Erythroblast (primary cell): ENCODE data around the gene GPC6.

Source experiments
- DNase-seq, 2 experiments: peaks; one replicate each; lab custom pipeline; 2025; lab: John Stamatoyannopoulos, UW
- GATA1 ChIP-seq: IDR thresholded peaks from 2 replicates; pipeline ENCODE4 v1.6.1; 2011; ENCODE audit warnings: low read depth, mild to moderate bottlenecking, control low read depth, low read length, moderate library complexity
- POLR2A ChIP-seq: IDR thresholded peaks from 2 replicates; pipeline ENCODE4 v1.6.1; 2011; ENCODE audit warnings: mild to moderate bottlenecking, low read length

The GPC6 gene

DNA sequence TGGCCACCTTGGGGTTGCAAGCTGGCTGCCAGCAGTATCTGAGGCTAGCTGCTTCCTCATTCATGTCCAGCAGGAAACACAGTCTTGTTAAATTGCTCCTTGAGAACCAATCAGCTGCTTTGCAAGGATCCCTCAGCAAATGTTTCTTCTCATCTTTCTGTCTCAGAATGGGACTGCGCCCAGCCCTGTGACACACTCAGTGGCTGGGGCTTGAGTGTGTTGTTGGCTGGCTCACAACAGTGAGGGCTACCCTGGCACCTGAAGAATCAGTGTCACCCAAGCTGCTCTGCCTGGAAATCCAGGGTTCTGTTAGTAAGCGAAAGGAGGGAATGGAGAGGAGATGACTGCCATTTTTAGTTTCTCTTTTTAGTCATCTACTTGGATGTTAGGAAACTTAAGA lies 935.7 kb downstream of the GPC6 start:
- DNase-seq = no peak
- no peak for TF ChIP-seq GATA1
- TF ChIP-seq POLR2A = no peak

DNA sequence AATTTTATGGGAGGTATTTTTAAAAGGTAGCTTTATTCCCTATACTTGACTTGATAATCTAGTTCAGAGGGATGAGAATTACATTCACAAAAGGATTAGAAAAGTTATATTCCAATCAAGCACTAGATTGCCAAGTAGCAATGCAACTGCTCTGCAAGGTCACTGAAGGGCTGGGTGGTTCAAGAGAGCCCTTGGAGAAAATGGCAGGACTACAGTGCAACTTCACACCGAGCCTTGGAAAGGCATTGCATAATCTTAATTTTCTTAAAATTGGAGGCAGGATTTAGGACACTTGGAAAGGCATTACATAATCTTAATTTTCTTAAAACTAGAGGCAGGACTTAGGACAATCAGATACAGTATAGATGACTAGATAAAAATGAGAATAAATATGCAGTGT lies 936.9 kb downstream of the GPC6 start:
- no peak for DNase-seq
- TF ChIP-seq GATA1 (no peak), POLR2A (no peak)

DNA sequence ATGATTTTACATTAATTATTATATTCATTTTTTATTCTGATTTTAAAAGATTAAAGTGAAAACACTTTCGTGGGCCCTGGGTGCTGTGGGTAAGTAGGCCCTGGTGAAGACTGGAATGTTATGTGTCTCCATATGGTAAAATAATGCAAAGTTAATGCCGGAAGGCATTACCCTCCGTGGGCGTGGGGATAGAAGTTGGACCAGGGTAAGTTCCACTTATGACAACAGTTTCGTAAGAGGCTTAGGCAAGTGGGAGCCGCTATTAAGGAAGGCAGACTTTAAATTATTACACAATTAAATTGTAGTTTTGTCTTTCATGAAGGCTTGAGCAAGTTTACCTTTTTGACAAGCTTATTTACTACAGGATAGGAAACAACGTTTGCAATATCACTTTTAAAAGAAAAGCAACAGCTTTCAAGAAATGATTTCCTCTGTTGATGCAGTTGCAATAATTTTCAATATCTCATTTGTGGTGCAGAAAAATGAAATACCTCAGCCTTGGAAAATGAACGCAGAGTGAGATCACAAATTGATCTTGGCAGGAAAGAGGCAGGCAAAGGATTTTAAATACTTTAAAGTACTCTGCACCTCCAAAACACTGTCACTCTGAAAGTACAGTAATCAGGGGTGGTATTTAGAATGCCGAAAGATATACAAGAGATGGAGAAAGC lies 942.3 kb downstream of the GPC6 start:
- TF ChIP-seq POLR2A (no peak), GATA1 (no peak)
- DNase-seq = no peak

DNA sequence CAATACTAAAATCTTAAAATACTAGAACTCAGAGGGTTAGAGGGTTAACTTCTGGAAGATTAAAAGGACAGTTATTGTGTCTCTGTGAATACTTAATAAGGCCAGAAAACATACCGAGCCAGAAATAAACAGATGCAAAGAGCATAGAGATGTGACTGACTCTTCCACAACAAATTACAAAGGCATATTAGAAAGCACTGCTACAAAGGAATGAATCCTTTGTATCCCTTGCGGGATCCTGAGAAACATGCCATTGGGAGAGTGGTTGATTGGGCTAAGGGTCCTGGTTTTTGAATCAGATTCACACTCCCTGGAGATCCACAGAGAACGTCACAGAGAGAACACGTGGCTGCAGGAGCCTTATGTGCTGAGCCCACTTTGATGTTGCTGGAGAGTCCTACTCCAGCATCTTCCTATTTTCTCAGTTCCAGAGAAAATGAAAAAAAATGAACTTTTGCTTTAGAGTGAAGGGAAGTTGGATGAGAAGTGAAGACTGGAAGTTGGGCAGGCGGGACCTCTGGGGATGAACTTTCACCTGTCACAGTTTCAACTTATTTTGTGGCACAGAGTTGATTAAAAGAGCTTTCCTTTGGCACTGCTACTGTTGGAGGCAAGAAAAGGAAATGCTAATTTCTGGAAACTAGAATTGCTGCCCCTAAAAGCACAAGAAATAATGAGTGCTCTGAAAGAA lies 943.0 kb downstream of the GPC6 start:
- no peak for DNase-seq
- no peak for TF ChIP-seq GATA1
- no peak for TF ChIP-seq POLR2A

DNA sequence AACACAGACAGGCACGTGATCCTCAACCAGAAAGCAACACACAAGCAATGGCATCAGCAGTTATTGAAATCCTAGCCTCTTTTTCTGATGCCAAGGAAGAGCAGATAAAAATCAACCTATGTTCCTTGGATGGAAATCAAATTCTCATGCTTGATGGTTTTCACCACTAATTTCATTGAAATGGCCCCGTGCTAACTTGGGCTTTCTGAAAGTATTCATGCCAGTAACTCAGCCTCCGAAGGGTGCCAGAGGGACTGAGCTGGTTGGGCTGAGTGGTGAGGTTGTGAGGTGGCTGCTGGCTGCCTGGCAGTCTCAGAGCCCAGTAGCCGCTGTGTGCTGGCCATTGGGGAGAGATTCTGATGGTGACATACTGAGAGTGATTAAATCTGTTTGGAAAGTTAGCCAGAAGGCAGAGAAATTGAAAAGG lies 943.6 kb downstream of the GPC6 start:
- TF ChIP-seq GATA1 (no peak), POLR2A (no peak)
- DNase-seq = no peak

DNA sequence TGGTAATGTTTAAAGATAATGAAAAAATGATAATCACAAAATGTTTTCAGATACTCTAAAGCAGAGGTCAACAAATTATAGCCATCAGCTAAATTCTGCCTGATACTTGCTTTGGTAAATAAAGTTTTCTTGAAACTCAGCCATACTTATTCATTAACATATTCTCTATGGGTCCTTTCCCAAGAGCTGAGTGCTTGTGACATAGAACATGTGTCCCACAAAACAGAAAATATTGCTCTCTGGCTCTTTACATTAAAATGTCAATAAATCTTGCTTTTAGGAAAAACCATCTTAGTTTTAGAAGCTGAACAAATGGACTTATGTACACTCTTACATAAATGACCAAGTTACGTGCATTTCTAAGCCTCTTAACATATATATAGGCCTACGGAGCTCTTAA lies 945.8 kb downstream of the GPC6 start:
- TF ChIP-seq GATA1 (no peak), POLR2A (no peak)
- DNase-seq = no peak

DNA sequence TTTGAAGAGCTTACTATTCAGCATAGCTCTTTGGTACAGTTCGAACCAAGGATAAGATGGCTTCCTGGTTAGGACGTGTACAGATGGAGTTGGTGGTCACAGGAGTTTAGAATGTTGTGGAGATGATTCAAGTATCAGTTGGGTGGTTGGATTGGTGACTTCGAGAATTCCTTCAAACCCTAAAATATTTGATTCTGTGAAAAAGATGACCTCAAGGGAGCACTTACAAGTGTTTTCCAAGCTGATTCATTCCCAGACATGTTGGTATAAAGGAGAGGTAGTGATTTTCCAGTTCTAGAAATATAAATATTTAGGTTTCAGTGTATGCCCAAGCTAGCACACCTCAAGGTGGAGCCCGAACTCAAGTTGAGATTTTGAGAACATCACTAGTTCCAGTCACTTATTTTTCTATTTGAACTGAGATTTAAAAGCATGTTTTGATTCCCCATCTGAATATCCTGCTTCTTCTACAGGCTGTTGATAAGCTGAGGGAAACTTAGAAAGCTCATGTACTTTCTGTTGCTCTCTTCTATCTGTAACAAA lies 946.8 kb downstream of the GPC6 start:
- no peak for DNase-seq
- no peak for TF ChIP-seq GATA1
- no peak for TF ChIP-seq POLR2A

DNA sequence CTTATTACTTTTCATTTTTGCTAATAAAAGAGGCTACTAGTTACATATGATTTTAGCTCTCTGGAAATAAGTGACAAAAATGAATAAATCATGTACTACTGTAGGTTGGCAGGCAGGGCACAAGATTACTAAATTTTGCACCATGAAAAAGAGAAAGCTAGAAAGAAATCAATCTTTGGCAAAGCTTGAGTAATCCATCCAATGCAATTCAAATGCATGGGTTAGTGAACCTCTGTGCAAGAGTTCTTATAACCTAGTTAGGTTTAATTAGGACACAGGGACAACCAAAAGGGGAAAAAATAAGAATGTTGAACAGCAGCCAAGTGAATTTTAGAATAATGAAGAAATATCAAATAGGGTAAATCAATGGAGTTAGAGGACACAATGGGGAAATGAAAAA lies 947.4 kb downstream of the GPC6 start:
- DNase-seq = no peak
- TF ChIP-seq GATA1 (no peak), POLR2A (no peak)

DNA sequence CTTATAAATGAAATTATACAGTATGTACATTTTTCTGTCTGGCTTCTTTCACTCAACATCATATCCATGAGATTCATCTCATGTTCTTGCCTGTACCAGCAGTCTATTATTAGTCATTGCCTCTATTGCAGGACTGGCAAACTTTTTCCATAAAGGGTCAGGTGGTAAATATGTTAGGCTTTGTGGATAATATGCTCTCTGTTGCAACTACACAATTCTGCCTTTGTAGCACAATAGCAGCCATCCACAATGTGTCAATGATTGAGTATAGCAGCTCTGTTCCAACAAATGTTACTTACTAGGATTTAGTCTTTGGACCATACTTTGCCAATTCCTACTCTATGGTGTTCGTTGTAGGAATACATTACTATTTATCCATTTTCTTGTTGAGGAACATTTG lies 948.5 kb downstream of the GPC6 start:
- DNase-seq = no peak
- TF ChIP-seq POLR2A (no peak), GATA1 (no peak)

DNA sequence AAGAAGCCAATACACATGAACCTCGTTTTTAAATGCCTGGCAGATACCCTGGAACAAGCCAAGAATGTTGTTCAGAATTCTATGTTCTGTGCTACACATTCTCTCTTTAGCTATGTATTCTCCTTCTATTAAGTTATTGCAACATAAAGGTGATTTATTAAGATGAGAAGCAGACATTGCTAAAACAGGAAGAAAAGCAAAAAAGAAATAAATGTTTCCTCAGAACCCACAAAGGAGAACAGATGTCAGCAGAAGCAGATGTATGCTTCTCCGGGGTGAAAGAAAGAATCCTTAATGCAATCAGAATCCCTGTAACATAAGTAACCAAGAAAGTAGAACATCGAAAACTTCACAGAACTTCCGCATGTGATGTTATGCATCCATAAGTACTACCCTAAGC lies 950.0 kb downstream of the GPC6 start:
- no peak for DNase-seq
- TF ChIP-seq POLR2A = no peak

DNA sequence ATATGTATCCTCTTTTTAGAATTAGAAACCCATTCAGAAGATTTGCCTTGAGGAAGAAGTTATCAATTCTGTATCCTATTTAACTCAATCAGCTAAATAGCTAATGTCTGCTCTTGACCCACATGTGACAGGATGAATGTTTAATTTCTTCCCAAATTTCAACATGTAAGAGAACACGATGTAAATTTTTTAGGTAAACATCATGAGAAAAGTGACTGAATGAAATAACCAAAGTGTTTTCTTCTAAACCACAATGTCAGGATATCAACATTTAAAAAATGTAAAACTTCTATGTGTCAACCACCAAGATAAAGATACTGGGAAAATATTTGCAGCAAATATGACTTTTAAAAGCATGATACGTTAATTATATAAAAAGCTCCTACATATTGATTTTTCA lies 950.4 kb downstream of the GPC6 start:
- TF ChIP-seq POLR2A = no peak
- no peak for TF ChIP-seq GATA1
- DNase-seq = no peak

DNA sequence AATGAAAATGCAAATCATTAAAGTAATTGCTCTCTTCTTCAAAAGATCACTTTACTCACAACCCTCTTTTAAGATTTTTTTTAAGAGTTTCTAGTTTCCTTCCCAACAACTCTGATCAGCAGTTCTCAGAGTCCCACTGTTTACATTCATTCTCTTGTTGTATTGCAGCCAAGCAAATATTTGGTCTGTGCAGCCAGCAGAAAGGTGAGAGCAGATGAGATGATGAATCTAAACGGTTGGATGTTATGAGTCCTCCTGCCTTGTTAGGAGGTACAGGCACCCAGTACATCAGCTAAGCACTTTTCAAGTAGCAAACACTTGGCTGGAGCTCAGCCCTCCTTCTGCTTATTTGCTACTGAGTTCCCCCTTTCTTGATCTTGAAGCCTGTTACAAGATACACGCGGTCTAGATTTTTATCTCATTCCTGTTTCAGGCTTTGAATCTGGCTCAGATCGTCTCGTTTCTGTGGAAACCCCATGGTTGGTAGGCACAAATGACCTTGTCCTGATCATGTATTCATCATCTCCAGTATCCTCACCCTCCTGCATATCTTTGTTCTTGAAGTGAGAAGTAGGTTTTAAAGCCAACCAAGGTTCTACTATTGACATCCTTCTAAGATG lies 952.1 kb downstream of the GPC6 start:
- DNase-seq = no peak
- TF ChIP-seq POLR2A = no peak
- TF ChIP-seq GATA1 = no peak

DNA sequence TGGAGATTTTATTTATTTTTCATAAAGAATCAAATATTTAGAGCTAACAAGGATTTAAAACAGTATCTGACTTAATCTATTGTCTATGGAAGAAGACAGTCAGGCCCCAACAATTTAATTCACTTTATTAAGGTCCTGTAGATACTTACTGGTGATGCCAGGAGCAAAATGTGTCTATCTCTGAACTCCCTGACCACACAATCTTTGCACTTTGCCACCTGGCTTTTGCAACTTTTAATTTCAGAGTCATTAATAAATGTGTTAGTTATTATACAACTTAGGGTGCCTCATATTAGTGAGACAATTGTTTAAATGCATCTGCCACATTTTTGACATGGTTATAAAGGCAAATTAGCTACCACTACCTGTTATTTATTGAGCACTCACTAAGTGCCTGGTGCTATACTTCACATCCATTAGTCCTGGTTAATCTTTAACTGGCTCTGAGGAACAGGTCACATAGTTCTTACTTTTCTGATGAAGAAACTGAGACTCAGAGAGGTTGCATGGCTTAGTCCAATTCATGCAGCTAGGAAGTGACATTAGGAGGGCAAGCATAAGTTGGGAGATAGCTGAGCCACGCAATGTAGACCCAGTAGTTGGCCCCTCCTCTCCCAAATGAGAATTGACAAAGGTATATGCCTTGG lies 955.0 kb downstream of the GPC6 start:
- no peak for DNase-seq
- TF ChIP-seq POLR2A (no peak), GATA1 (no peak)
